ENCODE results near the gene CNTD1. TPM values are rescaled to one million over a fixed set of nuclear protein-coding genes. Genes with fewer than 3 reads are reported as not detected.

The CNTD1 gene
- total RNA-seq, 1 donor from 2014 or later, result not detected

- Histone ChIP-seq H3K27me3 (ENCODE audit: insufficient read depth, low read length) (peaks cover 5% of the 10 kb centered on the region), H3K4me1 (ENCODE audit: insufficient read depth, low read length) (peaks cover 4% of the 10 kb centered on the region), H3K36me3 (ENCODE audit: insufficient read depth, low read length) (peaks cover 39% of the 10 kb centered on the region), H3K4me2 (ENCODE audit: low read length) (no peak overlapping the region), H3K4me3 (ENCODE audit: insufficient read depth, low read depth, low read length) (no peak overlapping the region), H3K27ac (ENCODE audit: low read depth, low read length) (no peak overlapping the region), H4K20me1 (ENCODE audit: insufficient read depth, low read length) (peaks cover 55% of the 10 kb centered on the region), H2AFZ (ENCODE audit: low read depth, low read length) (no peak overlapping the region), H3K9ac (ENCODE audit: low read length) (no peak overlapping the region), H3K79me2 (ENCODE audit: insufficient read depth, low read length) (no peaks in the 10 kb centered on the region), H3K9me3 (ENCODE audit: insufficient read depth, low read depth, low read length) (no peaks in the 10 kb centered on the region)
- Mint-ChIP-seq H3K36me3 (ENCODE audit: low read depth, unreplicated experiment) (peaks cover 6% of the 10 kb centered on the region), H3K4me3 (ENCODE audit: unreplicated experiment) (no peak overlapping the region), H3K9me3 (ENCODE audit: unreplicated experiment) (no peaks in the 10 kb centered on the region), H3K4me1 (ENCODE audit: low read depth, unreplicated experiment) (peaks cover 5% of the 10 kb centered on the region), H3K27me3 (ENCODE audit: low read depth, unreplicated experiment) (no peaks in the 10 kb centered on the region), H3K27ac (ENCODE audit: unreplicated experiment) (no peak overlapping the region)
- TF ChIP-seq, protein P1, sequence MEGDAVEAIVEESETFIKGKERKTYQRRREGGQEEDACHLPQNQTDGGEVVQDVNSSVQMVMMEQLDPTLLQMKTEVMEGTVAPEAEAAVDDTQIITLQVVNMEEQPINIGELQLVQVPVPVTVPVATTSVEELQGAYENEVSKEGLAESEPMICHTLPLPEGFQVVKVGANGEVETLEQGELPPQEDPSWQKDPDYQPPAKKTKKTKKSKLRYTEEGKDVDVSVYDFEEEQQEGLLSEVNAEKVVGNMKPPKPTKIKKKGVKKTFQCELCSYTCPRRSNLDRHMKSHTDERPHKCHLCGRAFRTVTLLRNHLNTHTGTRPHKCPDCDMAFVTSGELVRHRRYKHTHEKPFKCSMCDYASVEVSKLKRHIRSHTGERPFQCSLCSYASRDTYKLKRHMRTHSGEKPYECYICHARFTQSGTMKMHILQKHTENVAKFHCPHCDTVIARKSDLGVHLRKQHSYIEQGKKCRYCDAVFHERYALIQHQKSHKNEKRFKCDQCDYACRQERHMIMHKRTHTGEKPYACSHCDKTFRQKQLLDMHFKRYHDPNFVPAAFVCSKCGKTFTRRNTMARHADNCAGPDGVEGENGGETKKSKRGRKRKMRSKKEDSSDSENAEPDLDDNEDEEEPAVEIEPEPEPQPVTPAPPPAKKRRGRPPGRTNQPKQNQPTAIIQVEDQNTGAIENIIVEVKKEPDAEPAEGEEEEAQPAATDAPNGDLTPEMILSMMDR (IDR thresholded peaks at IDR 0.05; ENCODE audit: insufficient read depth, low read depth, low read length), result no peak
- no peak for TF ChIP-seq EZH2 (IDR thresholded peaks at IDR 0.05; ENCODE audit: insufficient read depth, low read length)
- FAIRE-seq (no peak), DNase-seq (ENCODE audit: low read depth) (no peak)
These were observed 46.3 kb downstream of the CNTD1 start for GRCh38 chr17:42844761-42845555.

- H3K4me1 Mint-ChIP-seq (ENCODE audit: low read depth, unreplicated experiment), result peaks cover 5% of the 10 kb centered on the region
- peaks cover 37% of the 10 kb centered on the region for H3K36me3 ChIP-seq (ENCODE audit: insufficient read depth, low read length)
- H3K36me3 Mint-ChIP-seq (ENCODE audit: low read depth, unreplicated experiment), result peaks cover 6% of the 10 kb centered on the region
- H3K9me3 ChIP-seq (ENCODE audit: insufficient read depth, low read depth, low read length), result no peaks in the 10 kb centered on the region
- H3K79me2 ChIP-seq (ENCODE audit: insufficient read depth, low read length), result no peaks in the 10 kb centered on the region
- no peak overlapping the region for H3K9ac ChIP-seq (ENCODE audit: low read length)
- no peaks in the 10 kb centered on the region for H3K9me3 Mint-ChIP-seq (ENCODE audit: unreplicated experiment)
- H3K27me3 ChIP-seq (ENCODE audit: insufficient read depth, low read length), result peaks cover 5% of the 10 kb centered on the region
- peaks cover 4% of the 10 kb centered on the region for H3K4me1 ChIP-seq (ENCODE audit: insufficient read depth, low read length)
- H4K20me1 ChIP-seq (ENCODE audit: insufficient read depth, low read length), result peaks cover 55% of the 10 kb centered on the region
- H3K4me3 Mint-ChIP-seq (ENCODE audit: unreplicated experiment), result no peak overlapping the region
- H3K4me3 ChIP-seq (ENCODE audit: insufficient read depth, low read depth, low read length), result no peak overlapping the region
- H3K27ac Mint-ChIP-seq (ENCODE audit: unreplicated experiment), result no peak overlapping the region
- H2AFZ ChIP-seq (ENCODE audit: low read depth, low read length), result no peak overlapping the region
- TF ChIP-seq, protein P1 (IDR thresholded peaks at IDR 0.05; ENCODE audit: insufficient read depth, low read depth, low read length), result no peak
- no peak overlapping the region for H3K4me2 ChIP-seq (ENCODE audit: low read length)
- DNase-seq (ENCODE audit: low read depth) (no peak), FAIRE-seq (no peak)
- no peak overlapping the region for H3K27ac ChIP-seq (ENCODE audit: low read depth, low read length)
- no peaks in the 10 kb centered on the region for H3K27me3 Mint-ChIP-seq (ENCODE audit: low read depth, unreplicated experiment)
These were observed 46.9 kb downstream of the CNTD1 start for GRCh38 chr17:42845556-42845917.

GRCh38 chr17:42845918-42846593 lies 47.4 kb downstream of the CNTD1 start:
- H3K27me3 ChIP-seq (ENCODE audit: insufficient read depth, low read length), result peaks cover 5% of the 10 kb centered on the region
- H3K36me3 Mint-ChIP-seq (ENCODE audit: low read depth, unreplicated experiment), result peaks cover 6% of the 10 kb centered on the region
- peak overlapping the region; percentile 41 for H3K27ac Mint-ChIP-seq (ENCODE audit: unreplicated experiment)
- H3K36me3 ChIP-seq (ENCODE audit: insufficient read depth, low read length), result peaks cover 35% of the 10 kb centered on the region
- TF ChIP-seq, protein P1 (IDR thresholded peaks at IDR 0.05; ENCODE audit: insufficient read depth, low read depth, low read length), result no peak
- no peak for TF ChIP-seq EZH2 (IDR thresholded peaks at IDR 0.05; ENCODE audit: insufficient read depth, low read length)
- H2AFZ ChIP-seq (ENCODE audit: low read depth, low read length), result no peak overlapping the region
- no peak overlapping the region for H3K4me3 ChIP-seq (ENCODE audit: insufficient read depth, low read depth, low read length)
- H3K4me1 Mint-ChIP-seq (ENCODE audit: low read depth, unreplicated experiment), result peaks cover 7% of the 10 kb centered on the region
- H3K27ac ChIP-seq (ENCODE audit: low read depth, low read length), result no peak overlapping the region
- H3K9ac ChIP-seq (ENCODE audit: low read length), result no peak overlapping the region
- peaks cover 55% of the 10 kb centered on the region for H4K20me1 ChIP-seq (ENCODE audit: insufficient read depth, low read length)
- H3K27me3 Mint-ChIP-seq (ENCODE audit: low read depth, unreplicated experiment), result no peaks in the 10 kb centered on the region
- DNase-seq (ENCODE audit: low read depth) (no peak), FAIRE-seq (no peak)
- H3K9me3 Mint-ChIP-seq (ENCODE audit: unreplicated experiment), result no peaks in the 10 kb centered on the region
- no peaks in the 10 kb centered on the region for H3K79me2 ChIP-seq (ENCODE audit: insufficient read depth, low read length)
- no peak overlapping the region for H3K4me2 ChIP-seq (ENCODE audit: low read length)
- no peak overlapping the region for H3K4me3 Mint-ChIP-seq (ENCODE audit: unreplicated experiment)
- H3K4me1 ChIP-seq (ENCODE audit: insufficient read depth, low read length), result peaks cover 4% of the 10 kb centered on the region
- no peaks in the 10 kb centered on the region for H3K9me3 ChIP-seq (ENCODE audit: insufficient read depth, low read depth, low read length)
